T-helper 2 cell (primary cell): Measurements from ENCODE around the gene MUS81.
A peak's percentile ranks its signal among the peaks of the same experiment; 100 is the strongest.

ENCODE experiments used
- DNase-seq, 5 experiments: peaks; one replicate each; pipeline versions ENCODE4 v3.0.0 to v3.0.0-alpha.2; 2012 to 2022

MUS81 gene

DNA sequence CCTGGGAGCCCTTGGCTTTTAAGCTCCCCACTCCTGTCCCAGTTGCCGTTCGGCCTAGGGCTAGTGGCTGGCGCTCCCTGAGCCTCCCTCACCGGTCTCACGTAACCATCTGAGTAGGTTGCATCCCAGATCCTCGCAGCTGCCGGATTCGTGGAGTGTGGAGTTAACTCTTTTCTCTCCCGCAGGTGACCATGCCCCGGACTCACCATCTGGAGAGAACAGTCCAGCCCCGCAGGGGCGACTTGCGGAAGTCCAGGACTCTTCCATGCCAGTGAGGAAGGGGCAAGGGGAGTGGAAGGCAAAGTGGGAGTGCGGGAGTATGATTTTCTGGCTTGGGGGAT lies 902 bp downstream of the MUS81 start:
- DNase-seq, result peak in 1 of 5 experiments; percentile 5

DNA sequence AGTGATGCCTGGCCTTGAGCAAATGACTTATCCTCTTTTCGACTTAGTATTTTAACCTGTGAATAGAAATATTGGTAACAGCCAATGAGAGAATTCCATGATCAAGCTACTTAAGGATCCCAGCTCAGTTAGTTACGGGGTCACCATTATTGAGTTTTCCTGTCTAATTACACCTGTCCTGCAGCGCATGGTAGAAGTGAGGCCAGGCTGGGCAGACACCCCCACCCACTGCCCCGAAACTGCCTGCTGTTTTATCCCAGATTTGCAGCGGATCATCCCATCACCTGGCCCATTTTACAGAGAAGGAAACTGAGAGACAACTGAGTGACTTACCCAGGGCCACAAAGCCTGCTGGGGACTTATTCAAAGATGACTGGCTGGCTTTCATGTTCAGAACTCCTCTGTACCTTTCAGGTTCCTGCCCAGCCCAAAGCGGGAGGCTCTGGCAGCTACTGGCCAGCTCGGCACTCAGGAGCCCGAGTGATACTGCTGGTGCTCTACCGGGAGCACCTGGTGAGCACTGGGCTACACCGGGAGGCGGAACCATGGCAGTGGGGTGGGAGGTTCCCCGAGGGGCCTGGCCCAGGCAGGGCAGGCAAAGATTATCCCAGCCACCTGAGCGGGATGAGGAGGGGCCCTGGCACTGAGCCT lies 1.4 kb downstream of the MUS81 start:
- DNase-seq, result no peak

DNA sequence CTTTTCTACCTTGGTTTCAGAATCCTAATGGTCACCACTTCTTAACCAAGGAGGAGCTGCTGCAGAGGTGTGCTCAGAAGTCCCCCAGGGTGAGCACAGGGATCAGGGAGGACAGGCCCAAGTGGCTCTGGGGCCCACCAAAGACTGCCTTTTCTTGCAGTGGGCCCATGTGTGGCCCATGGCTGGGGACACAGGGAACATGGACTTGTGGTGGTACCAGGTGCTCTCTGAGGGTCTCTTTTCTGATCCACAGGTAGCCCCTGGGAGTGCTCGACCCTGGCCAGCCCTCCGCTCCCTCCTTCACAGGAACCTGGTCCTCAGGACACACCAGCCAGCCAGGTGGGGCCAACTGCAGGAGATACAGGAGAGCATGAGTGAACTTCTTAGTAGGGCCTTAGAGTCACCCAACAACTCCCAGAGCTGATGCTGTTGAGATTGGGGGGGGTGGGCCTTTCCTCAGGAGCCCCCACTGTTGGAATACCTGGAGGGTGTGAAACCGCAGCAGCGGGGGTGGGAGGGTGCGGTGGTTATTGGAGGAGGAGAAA lies 2.0 kb downstream of the MUS81 start:
- DNase-seq, result no peak

DNA sequence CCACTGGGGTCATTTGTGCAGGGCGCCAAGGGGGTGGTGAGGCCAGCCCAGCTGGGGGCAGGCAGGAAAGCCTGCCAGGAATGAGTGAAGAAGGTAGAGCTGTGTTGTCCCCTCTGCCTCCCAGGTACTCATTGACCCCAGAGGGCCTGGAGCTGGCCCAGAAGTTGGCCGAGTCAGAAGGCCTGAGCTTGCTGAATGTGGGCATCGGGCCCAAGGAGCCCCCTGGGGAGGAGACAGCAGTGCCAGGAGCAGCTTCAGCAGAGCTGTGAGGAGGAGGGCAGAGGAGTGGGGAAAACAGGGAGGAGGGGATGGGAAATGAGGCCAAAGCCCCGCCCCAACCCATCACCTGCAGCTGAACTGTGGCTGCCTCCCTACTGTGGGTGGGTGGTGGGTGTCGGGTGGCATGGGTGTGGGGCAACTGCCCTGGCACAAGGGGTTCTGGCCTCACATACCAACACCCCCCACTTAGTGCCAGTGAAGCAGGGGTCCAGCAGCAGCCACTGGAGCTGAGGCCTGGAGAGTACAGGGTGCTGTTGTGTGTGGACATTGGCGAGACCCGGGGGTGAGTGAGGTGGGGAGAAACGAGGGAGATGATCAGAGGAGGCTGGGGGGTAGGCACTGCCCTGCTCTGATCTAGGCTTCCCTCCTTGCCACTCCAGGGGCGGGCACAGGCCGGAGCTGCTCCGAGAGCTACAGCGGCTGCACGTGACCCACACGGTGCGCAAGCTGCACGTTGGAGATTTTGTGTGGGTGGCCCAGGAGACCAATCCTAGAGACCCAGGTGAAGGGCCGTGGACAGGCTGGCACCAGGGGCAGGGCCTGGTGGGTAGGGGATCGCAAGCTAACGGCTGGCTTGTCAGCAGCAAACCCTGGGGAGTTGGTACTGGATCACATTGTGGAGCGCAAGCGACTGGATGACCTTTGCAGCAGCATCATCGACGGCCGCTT lies 3.0 kb downstream of the MUS81 start:
- DNase-seq, result no peak

DNA sequence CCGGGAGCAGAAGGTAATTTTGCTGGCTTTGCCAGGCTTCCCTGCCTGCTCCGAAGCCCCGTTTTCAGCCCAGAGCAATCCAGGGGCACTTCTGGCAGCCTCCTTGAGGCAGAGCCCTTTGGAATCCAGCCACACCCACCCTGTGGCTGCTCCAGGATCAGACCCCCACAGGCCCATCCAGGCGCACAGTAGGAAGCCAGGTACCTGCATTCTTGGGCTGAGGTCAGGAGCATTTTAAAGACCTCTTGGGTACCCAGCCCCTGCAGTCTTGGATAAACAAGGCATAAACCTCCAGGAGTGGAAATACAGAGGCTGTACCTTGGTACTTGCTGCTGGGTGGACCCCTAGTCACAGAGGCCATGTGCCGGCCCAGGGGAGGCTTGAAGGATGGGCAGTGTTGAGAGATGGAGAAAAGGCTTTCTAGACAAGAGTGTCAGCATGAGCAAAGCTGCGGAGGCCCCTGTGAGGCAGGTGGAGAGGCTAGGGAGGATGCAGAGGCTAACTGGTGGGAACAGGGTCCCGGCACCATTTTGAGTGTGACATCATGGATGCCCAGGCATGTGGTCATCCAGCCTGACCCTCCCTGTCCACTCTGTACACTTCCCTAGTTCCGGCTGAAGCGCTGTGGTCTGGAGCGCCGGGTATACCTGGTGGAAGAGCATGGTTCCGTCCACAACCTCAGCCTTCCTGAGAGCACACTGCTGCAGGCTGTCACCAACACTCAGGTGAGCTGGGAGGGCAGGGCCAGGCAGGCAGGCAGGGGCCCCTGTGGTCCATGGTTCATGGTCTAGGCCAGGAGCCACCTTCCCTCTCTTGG lies 3.9 kb downstream of the MUS81 start:
- no peak for DNase-seq

DNA sequence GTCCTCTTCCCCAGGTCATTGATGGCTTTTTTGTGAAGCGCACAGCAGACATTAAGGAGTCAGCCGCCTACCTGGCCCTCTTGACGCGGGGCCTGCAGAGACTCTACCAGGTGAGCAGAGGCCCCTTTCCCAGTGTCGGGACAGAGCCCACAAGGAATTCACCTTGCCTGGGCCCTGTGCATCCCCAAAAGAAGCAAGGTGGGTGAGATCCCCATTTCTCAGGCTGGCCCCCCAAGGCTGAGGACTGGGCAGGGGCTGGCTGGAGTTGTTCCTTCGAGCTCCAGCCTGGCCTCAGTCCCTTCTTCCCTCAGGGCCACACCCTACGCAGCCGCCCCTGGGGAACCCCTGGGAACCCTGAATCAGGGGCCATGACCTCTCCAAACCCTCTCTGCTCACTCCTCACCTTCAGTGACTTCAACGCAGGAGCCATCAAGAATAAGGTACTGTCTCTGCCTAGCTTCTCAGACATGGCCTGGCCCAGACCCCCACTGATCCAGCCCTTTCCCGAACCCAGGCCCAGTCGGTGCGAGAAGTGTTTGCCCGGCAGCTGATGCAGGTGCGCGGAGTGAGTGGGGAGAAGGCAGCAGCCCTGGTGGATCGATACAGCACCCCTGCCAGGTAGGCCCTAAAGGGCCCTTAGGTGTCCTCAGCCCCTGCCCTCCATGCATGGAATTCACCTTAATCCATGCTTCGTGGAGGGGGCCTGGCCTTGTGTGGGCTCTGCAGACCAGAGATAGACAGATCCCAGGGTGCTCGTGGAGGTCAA lies 4.7 kb downstream of the MUS81 start:
- no peak for DNase-seq

DNA sequence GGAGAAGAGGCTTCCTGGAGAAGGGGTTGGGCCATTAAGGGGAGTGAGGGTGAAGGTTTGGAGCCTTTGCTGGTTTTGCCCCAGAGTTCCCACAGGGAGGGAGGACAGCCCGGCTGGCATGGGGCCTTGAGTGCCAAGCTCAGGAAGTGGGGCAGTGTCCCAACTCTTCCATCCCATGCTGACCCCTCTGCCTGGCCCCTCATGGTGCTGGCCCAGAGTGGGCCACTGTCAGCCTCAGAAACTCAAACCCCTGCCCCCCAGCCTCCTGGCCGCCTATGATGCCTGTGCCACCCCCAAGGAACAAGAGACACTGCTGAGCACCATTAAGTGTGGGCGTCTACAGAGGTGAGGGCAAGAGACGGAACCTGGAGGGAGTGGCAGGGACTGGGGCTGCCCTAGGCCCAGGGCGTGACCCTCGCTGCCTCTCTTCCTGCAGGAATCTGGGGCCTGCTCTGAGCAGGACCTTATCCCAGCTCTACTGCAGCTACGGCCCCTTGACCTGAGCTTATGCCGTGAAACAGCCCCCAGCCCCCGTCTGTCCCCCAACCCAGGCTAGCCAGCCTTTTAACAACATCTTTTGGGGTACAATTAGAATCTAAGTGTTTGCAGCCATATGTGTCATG lies 5.4 kb downstream of the MUS81 start:
- DNase-seq, result no peak

DNA sequence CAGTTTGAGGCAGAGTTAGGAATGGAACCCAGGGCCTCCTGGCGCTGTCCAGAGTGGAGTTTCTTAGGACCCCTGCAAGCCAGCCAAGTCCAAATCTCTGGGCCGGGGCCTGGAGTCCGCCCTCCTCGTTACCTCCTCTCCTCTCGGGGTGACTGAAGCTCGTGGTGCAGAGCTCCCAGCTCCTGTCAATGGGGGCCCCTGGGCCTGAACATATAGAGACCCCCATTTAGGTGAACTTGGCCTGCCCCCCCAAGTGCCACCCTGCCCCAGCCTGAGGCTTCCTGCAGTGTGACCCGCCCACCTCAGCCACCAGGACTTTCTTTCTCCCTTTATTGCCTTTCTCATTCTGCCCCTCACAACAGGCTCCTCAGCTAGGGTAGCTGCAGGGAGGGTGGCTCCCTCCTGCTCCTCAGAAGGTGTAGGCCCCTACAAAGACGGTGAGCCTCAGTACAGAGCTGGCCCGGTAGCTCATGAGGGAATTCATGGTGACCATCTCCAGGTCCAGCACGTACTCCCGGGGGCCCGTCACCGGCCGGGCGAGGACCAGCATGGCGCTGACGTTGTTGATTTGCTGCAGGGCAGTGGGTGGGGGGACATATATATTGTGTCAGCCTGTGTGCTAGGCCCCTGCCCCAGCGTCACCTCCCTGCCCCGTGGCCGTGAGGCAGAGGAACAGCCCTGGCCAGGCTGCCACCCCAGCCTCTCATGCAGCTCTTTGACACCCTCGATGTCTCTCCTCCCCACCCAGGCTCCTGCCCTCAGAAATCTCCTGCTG lies 6.5 kb downstream of the MUS81 start:
- DNase-seq, result no peak

DNA sequence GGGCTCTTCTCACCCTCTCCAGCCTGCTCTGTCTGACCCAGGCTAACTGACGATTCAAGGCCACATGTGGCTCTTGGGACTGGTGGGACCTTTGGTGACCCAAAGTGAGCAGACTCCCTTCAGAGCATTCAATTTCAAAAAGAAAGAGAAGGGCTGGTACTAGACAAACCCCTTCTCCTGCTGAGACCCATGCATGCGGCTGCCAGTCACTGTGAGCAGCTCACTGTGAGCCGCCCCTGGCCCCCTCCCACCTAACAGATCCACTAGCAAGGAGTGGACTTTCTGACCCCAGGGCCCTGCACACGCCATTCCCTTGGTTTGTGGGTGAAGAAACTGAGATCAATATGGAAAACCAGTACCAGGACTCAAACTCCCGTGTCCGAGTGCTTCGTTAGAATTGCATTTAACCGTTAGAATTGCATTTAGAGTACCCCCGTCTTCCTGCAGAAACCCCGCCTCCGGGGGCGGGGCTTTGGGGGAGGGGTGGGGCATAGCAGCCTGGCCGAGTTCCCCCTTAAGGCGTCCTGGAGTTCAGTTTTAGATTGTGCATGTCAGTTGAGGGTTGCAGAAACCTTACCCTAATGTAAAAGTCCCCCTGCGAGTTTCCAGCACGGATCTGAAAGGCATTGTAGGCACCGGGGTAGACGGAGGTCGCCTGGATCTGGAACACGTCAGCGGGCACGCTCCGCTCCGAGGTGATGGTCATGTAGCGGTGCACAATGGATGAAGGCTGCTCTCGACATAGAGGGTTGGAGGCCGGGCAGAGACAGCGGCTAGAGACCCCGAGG lies 7.2 kb downstream of the MUS81 start:
- no peak for DNase-seq

DNA sequence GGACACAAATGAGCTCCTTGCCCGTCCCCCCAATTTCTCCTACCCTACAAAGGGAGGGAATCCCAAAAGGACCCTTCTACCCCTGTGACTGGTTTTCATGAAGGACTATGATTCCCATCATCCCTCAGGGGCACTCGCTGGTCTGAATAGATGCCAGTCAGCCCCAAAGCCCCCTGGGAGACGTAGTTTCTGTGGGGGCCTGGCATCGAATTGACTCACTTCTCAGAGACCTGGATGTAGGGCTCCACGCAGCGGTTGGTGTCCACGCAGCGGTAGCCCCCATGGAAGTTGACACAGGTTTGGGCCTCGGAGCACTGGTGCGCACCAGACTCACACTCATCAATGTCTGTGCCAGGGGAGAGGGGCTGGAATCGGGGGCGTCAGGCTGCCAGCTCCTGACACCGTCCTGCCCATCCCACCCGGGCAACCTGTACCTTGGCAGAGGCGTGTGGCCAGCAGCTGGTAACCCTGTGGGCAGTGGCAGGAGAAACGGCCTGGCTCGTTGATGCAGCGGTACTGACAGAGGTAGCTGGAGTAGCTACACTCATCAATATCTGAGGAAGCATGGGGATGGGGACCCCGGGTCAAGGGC lies 7.9 kb downstream of the MUS81 start:
- DNase-seq, result peak in 1 of 5 experiments; percentile 50

DNA sequence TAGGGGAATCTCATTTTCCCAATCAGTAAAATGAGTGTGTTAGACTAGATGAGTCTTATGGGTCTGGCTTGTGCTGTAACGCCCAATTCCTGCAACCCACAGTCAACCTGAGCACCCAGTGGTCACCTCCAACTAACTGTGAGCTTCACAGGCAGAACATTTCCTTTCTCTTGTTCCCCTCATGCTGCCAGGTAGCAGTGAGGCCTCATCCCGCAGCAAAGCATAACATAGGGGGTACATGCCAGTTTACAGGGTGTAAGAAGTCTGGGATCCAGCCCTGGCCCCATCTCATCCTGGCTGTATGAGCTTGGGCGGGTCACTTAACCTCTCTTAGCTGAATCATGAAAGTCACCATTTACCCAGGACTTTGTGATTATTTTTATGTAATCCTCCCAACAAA lies 8.7 kb downstream of the MUS81 start:
- no peak for DNase-seq

DNA sequence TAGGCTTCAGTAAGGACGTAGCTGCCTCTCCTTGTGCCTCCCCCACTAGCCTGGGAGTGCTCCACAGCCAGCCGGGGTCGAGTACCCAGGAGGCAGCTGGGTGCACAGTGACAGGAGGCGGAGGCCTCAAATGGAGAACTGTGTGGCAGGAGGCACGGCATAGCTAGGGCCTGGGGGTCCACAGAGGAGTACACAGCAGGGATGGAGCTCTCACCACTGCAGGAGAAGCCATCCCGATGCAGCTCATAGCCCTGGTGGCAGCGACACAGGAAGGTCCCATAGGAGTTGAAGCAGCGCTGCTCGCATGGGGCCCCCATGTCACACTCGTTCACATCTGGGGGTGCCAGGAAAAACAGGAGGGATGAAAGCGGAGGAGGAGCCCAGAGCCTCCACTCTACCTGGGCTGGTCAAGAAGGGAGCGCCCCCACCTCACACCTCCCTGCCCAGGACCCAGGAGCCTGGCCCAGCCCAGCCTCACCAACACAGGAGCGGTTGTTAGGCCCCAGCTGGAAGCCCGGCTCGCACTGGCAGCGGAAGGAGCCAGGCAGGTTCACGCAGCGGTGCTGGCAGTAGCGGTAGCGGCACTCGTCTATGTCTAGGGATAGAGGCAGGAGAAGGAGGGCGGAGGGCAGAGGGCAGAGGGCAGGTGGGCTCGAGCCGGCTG lies 9.5 kb downstream of the MUS81 start:
- no peak for DNase-seq

DNA sequence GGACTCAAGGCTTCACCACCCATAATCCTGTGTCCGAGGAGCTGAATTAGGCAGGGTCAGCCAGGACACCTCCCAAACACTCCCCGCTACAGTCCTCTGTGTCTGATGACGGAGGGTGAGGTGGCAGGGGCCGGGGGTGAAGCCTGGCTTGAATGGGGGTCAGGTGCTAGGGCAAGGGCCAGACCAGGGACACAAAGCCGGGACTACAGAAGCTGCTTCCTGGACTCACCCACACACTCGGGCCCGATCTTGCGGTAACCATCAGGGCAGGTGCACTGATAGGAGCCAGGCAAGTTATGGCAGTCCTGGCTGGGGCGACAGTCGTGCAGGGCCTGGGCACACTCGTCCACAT lies 10.1 kb downstream of the MUS81 start:
- no peak for DNase-seq

DNA sequence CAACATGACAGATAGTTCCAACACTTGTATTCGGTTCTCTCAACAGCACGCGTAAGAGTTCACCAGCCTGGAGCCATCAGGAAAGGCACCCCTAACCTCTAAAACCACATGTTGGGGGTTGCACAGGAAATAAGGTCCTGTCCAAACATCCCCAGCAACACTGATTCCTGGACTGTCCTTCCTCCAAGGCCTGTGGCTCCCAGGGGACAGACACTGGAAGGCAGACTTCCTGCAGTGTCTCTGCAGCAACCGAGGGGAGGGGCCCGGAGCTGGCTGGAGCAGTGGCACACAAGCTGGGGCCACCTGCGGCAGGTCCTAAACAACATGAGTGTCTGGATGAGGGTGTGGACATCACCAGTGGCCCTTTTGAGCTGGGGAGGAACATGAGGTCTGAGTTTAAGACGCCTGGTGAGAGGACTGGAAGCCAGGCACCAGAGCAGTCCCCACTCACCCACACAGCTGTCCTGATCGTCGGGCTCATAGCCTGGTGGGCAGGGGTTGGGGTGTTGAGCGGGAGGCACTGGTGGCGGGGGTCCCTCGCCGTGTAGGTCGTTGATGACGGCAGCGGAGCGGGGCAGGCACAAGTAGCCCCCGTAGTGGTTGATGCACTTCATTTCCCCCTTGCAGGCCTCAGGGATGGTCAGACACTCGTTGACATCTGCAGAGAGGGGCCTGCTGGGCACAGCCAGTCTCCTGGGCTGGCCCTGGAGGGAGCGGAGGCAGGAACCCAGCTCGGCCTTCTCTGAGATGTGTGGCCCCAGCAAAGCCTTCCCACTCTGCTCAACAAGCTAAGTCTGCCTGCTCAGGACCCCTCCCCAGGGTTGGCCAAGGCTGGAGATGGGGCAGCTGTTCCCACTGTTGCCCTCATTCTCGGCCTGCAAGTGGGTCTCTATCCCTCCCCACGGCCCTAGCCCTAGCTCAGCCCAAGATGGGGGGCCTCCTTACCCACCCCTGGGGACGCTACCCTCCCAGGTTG lies 10.8 kb downstream of the MUS81 start:
- DNase-seq, result no peak

DNA sequence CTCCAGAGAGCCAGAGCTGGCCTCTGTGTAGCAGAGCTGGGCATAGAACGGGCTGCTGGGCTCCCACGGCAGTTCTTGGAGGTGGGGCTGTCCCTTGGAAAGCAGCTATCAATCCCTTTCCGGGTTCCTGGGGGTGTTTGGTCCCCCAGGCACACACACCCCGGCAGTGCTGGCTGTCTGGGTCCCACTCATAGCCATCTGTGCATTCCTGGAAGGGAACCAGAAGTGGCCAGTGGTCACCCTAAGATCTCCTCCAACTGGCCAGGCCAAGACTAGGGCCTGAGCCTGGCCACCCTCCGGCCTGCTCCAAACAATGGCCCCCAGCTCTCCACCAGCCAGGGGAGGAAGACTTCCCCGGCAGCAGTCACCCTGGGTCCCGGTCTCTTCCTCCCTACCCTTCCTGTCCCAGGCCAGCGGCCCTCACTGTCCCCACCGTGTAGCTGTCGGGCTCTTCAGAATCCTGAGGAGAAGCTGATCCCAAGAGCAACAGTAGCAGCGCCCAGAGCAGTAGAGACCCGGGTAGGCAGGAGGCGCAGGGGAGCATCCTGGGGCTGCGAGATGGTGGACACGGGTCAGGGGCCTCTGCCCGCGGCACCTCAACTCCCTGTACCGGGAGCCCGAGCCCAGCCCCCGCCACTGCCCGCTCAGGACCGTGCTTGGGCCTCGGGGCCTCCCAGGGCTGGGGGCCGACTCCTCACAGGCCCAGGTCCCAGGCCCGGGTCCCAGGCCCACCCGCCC lies 11.7 kb downstream of the MUS81 start:
- DNase-seq, result no peak

DNA sequence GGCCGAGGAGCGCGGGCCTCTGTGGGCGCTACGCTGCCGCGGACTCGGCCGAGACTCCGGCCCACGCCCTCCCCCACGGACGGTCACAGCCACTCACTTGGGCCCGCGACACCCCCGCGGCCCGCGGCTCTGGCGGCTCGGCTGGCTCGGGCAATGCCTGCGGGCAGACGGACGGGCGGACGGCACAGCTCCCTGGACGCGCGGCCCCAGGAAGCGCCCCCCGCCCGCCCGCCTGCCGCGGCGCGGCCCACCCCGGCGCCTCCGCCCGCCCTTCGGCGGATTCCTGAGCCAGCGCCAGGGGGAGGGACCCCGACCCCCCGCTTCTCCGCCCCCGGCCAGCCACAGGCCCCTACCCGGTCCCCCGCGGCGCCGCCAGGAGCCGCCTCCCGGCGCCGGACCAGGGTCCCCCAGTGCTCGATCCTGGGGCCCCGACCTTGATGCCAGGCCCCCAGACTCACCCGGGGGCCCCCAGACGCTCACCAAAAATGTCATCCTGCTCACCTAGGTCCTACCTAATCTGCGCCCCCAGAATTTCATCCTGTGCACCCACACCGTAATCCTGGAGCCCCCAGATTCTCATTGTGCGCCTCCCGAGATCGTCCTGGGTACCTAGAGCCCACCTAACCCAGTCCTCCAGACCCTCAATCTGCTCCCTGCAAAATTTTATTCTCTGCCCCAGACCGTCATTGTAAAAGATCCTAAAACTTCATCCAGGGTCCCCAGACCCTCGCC lies 12.5 kb downstream of the MUS81 start, which contains the start of gene EFEMP2:
EFEMP2 (minus strand) TSS at position 215 of the 732 bp plus-strand sequence. CDS start 446 bp downstream, outside the sequence.
- no peak for DNase-seq
